Activated CD8-positive, alpha-beta memory T cell treated with anti-CD3 and anti-CD28 coated beads for 1 hour (primary cell): Measurements from ENCODE around the gene ATAD3C.
"Not testable (repeated sequence)": the region's sequence is repeated elsewhere in the genome, so short reads cannot be mapped to it uniquely, and the experiment has no call there.

ENCODE experiments used
- DNase-seq, 2 donors: peaks; one replicate each; pipeline ENCODE4 v3.0.0-alpha.2; 2020; ENCODE audit warnings: low read depth in 1 of 2; ENCODE audit errors: extremely low read depth in 1 of 2

Gene ATAD3C

GRCh38 chr1:1440262-1441001 lies 9.1 kb upstream of the ATAD3C start:
- no peak for DNase-seq

- peak in 1 of 2 donors; percentile 37 for DNase-seq
Measured at GRCh38 chr1:1441002-1441888, 8.2 kb upstream of the ATAD3C start.

GRCh38 chr1:1442069-1442770 lies 7.3 kb upstream of the ATAD3C start:
- DNase-seq = no peak

- not testable (repeated sequence) for DNase-seq
Measured at GRCh38 chr1:1446631-1447030, 2.9 kb upstream of the ATAD3C start.

- not testable (repeated sequence) for DNase-seq
Measured at GRCh38 chr1:1450616-1451015, 1.1 kb downstream of the ATAD3C start.

GRCh38 chr1:1451696-1452364 lies 2.3 kb downstream of the ATAD3C start:
- no peak for DNase-seq

GRCh38 chr1:1452365-1452739 lies 2.9 kb downstream of the ATAD3C start:
- not testable (repeated sequence) for DNase-seq

- DNase-seq = no peak
Measured at GRCh38 chr1:1452882-1453281, 3.4 kb downstream of the ATAD3C start.

- DNase-seq = not testable (repeated sequence)
Measured at GRCh38 chr1:1454286-1455056, 5.0 kb downstream of the ATAD3C start.

- no peak for DNase-seq
Measured at GRCh38 chr1:1455366-1455884, 5.9 kb downstream of the ATAD3C start.

- DNase-seq = not testable (repeated sequence)
Measured at GRCh38 chr1:1455934-1456333, 6.4 kb downstream of the ATAD3C start.

GRCh38 chr1:1456683-1457255 lies 7.3 kb downstream of the ATAD3C start:
- DNase-seq = not testable (repeated sequence)

GRCh38 chr1:1459156-1459555 lies 9.7 kb downstream of the ATAD3C start:
- DNase-seq = not testable (repeated sequence)

- not testable (repeated sequence) for DNase-seq
Measured at GRCh38 chr1:1459711-1460110, 10.2 kb downstream of the ATAD3C start.

- no peak for DNase-seq
Measured at GRCh38 chr1:1460540-1461130, 11.1 kb downstream of the ATAD3C start.

- no peak for DNase-seq
Measured at GRCh38 chr1:1461721-1462317, 12.3 kb downstream of the ATAD3C start.

- DNase-seq = no peak
Measured at GRCh38 chr1:1462318-1462966, 13.0 kb downstream of the ATAD3C start.

GRCh38 chr1:1463312-1463711 lies 13.8 kb downstream of the ATAD3C start:
- DNase-seq = no peak
